ENCODE data around the gene GTF3C2.
"Not testable (repeated sequence)": the region's sequence is repeated elsewhere in the genome, so short reads cannot be mapped to it uniquely, and the experiment has no call there.

The GTF3C2 gene

GRCh38 chr2:27319839-27320238 is 36.7 kb downstream of the GTF3C2 start:
- DNase-seq, result not testable (repeated sequence)

- DNase-seq, result no peak
Observed at GRCh38 chr2:27316655-27317412, 39.7 kb downstream of the GTF3C2 start.

- no peak for DNase-seq
Observed at GRCh38 chr2:27315122-27315521, 41.4 kb downstream of the GTF3C2 start.

GRCh38 chr2:27314709-27315108 is 41.9 kb downstream of the GTF3C2 start:
- DNase-seq, result no peak

- no peak for DNase-seq
Observed at GRCh38 chr2:27313882-27314645, 42.5 kb downstream of the GTF3C2 start.

- no peak for DNase-seq
Observed at GRCh38 chr2:27312152-27312551, 44.4 kb downstream of the GTF3C2 start.

- no peak for DNase-seq
Observed at GRCh38 chr2:27309651-27310050, 46.9 kb downstream of the GTF3C2 start.

- no peak for DNase-seq
Observed at GRCh38 chr2:27308359-27308881, 48.1 kb downstream of the GTF3C2 start, which contains the start of gene UCN. Gene UCN, minus strand, starts transcription at chr2:27308445. Its CDS starts 550 bp downstream, at chr2:27307895.

GRCh38 chr2:27307545-27308358 is 48.8 kb downstream of the GTF3C2 start:
- no peak for DNase-seq

- no peak for DNase-seq
Observed at GRCh38 chr2:27307287-27307544, 49.3 kb downstream of the GTF3C2 start.

- DNase-seq, result peak; percentile 39 to 48
Observed at GRCh38 chr2:27306573-27307286, 49.8 kb downstream of the GTF3C2 start.

- peak in 1 of 2 experiments; percentile 6 for DNase-seq
Observed at GRCh38 chr2:27306136-27306535, 50.4 kb downstream of the GTF3C2 start.

GRCh38 chr2:27305516-27305915 is 51.0 kb downstream of the GTF3C2 start:
- DNase-seq, result no peak

GRCh38 chr2:27304488-27305240 is 51.9 kb downstream of the GTF3C2 start:
- no peak for DNase-seq

- DNase-seq, result peak; percentile 7 to 28
Observed at GRCh38 chr2:27303093-27304025, 53.2 kb downstream of the GTF3C2 start.

- not testable (repeated sequence) for DNase-seq
Observed at GRCh38 chr2:27300606-27301005, 56.0 kb downstream of the GTF3C2 start.

- no peak for DNase-seq
Observed at GRCh38 chr2:27298391-27299080, 58.0 kb downstream of the GTF3C2 start.

GRCh38 chr2:27297195-27297594 is 59.4 kb downstream of the GTF3C2 start:
- DNase-seq, result no peak

GRCh38 chr2:27296481-27296880 is 60.1 kb downstream of the GTF3C2 start:
- no peak for DNase-seq

GRCh38 chr2:27294928-27295327 is 61.6 kb downstream of the GTF3C2 start:
- DNase-seq, result no peak

Data from stimulated activated CD4-positive, alpha-beta T cell treated with anti-CD3 and anti-CD28 coated beads, Interleukin-4, amount 100 ng/mL, for 4 hours (primary cell).